NB4 (cell line): ENCODE results near the gene PER3.

ENCODE experiments used
- MYC ChIP-seq: IDR thresholded peaks from 2 replicates; pipeline ENCODE4 v1.6.1; 2011; ENCODE audit warnings: low read depth, low read length
- TF ChIP-seq, protein P1 (sequence below): IDR thresholded peaks from one replicate; pipeline ENCODE4 v1.5.1; 2012; ENCODE audit warnings: low read depth, low read length
- TF ChIP-seq, protein P2 (sequence below): IDR thresholded peaks from 2 replicates; pipeline ENCODE4 v1.6.1; 2011; ENCODE audit warnings: low read depth, low read length

DNA sequence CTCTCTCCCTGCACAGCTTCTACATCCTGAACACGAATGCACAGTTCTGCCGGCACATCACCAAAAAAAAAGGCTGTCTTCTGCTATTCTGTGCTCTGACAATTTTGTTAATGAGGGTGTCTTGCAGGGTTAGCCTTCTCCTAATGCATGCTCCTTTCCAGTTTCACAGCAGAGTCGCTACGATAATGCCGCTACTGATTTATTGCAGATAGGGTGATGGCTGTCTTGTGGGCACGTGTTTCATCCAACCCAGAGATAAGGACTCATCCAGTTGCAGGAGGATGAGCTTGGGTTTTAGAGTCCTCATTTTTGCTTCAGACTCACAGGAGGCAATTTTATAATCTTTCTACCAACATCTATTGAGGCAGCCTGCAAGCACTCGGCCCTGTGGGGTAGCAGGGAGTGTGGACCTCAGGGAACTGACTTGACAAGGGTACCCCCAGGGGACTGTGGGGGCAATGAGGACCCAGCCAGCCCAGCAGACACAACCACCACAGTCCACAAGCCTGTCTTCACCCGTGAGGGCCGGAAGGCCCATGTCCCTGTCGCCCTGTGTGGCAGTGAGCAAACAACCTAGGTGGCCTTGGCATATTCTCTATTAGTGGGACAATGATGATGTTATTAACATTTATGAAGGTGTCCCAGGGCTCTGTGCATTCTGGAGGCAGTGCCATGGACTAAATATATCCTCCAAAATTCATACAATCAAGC, 84.1 kb downstream of the PER3 start:
- TF ChIP-seq, protein P1, sequence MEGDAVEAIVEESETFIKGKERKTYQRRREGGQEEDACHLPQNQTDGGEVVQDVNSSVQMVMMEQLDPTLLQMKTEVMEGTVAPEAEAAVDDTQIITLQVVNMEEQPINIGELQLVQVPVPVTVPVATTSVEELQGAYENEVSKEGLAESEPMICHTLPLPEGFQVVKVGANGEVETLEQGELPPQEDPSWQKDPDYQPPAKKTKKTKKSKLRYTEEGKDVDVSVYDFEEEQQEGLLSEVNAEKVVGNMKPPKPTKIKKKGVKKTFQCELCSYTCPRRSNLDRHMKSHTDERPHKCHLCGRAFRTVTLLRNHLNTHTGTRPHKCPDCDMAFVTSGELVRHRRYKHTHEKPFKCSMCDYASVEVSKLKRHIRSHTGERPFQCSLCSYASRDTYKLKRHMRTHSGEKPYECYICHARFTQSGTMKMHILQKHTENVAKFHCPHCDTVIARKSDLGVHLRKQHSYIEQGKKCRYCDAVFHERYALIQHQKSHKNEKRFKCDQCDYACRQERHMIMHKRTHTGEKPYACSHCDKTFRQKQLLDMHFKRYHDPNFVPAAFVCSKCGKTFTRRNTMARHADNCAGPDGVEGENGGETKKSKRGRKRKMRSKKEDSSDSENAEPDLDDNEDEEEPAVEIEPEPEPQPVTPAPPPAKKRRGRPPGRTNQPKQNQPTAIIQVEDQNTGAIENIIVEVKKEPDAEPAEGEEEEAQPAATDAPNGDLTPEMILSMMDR: no peak
- TF ChIP-seq, protein P2, sequence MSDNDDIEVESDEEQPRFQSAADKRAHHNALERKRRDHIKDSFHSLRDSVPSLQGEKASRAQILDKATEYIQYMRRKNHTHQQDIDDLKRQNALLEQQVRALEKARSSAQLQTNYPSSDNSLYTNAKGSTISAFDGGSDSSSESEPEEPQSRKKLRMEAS: no peak
- no peak for TF ChIP-seq MYC
